Mucosa of descending colon (tissue), 3 donors: ENCODE data around the gene RFX7. TPM values are rescaled to one million over a fixed set of nuclear protein-coding genes. Genes with fewer than 3 reads are reported as not detected.
A peak's percentile ranks its signal among the peaks of the same experiment; 100 is the strongest.
"Not testable (repeated sequence)": the region's sequence is repeated elsewhere in the genome, so short reads cannot be mapped to it uniquely, and the experiment has no call there.

Experiments used
- ATAC-seq: fragments of 200-7000 bp; cut with Tn5 transposase; one replicate; pipeline ENCODE4 v1.9.1; 2020; ENCODE audit warnings: mild to moderate bottlenecking, moderate library complexity
- DNase-seq, 3 donors: peaks; one replicate each; pipeline ENCODE4 v3.0.0-alpha.2; 2020
- H3K36me3 ChIP-seq: fragments of 200-600 bp; one replicate; pipeline ENCODE4 v1.8.0; 2021; ENCODE audit warnings: low read depth, mild to moderate bottlenecking
- H3K4me1 ChIP-seq: fragments of 200-600 bp; one replicate; pipeline ENCODE4 v1.8.0; 2021; ENCODE audit warnings: low read depth, mild to moderate bottlenecking
- H3K4me3 ChIP-seq: fragments of 200-600 bp; one replicate; pipeline ENCODE4 v1.8.0; 2021; ENCODE audit warnings: mild to moderate bottlenecking
- H3K9me3 ChIP-seq: fragments of 200-600 bp; one replicate; pipeline ENCODE4 v1.8.0; 2021; ENCODE audit warnings: mild to moderate bottlenecking
- intact Hi-C, 2 donors: fragments of 100-400 bp; cut with DNase I in 1 of 2; cut with micrococcal nuclease in 1 of 2; formaldehyde crosslinking; loops; one replicate each; pipeline versions ENCODE4 v1.11.0 to v1.11.1; 2022; cut with DNase I, micrococcal nuclease
- total RNA-seq, 3 donors: library from RNA; stranded (reverse); fragmentation: NEBNext Ultra II Directional in 2 of 3; extraction: Animal tissue kit (Norgen Biotek cat#: 25700) in 2 of 3; gene quantifications; one replicate each; pipeline versions ENCODE4 v1.2.1 to v1.2.4, GENCODE V29; 2021 to 2023
- TF ChIP-seq, protein P1 (sequence below): fragments of 200-600 bp; IDR thresholded peaks from one replicate; pipeline ENCODE4 v1.8.0; 2022; ENCODE audit warnings: antibody characterized with exemption, mild to moderate bottlenecking
- donor health status: DM: no; HTN: no; CAD: no; lungs with moderate emphysema.
- donor health status: DM: no; HTN: no; CAD: no.
- donor health status: DM: no; HTN: yes; CAD: no.

Gene RFX7
- total RNA-seq, 3 donors from 2014 or later, result 12.0 to 12.9 (median 12.1) TPM

DNA sequence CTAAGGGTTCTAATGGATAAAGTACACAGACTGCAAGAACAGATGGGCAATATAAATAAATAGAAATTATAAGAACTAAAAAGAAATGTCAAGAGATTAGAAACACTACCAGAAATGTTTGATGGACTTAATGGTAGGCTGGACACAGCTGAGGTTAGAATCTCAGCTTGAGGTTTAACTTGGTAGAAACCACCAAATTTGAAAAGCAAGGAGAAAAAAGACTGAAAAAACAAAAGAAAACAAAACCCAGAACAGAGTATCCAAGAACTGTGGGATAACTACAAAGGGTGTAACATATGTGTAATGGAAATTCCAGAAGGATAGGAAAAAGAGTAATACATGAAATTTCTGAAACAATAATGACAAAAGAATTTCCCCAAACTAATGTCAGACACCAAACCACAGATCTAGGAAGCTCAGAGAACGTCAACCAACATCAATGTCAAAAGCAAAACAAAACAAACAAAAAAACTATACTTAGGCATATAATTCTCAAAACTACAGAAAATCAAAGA lies 35.0 kb downstream of the RFX7 start:
- Histone ChIP-seq H3K4me3 (no peak overlapping the region), H3K9me3 (no peaks in the 10 kb centered on the region), H3K4me1 (no peaks in the 10 kb centered on the region), H3K36me3 (no peaks in the 10 kb centered on the region)
- intact Hi-C loops, result no loop called here
- DNase-seq (no peak), ATAC-seq (no peak)
- TF ChIP-seq, protein P1, sequence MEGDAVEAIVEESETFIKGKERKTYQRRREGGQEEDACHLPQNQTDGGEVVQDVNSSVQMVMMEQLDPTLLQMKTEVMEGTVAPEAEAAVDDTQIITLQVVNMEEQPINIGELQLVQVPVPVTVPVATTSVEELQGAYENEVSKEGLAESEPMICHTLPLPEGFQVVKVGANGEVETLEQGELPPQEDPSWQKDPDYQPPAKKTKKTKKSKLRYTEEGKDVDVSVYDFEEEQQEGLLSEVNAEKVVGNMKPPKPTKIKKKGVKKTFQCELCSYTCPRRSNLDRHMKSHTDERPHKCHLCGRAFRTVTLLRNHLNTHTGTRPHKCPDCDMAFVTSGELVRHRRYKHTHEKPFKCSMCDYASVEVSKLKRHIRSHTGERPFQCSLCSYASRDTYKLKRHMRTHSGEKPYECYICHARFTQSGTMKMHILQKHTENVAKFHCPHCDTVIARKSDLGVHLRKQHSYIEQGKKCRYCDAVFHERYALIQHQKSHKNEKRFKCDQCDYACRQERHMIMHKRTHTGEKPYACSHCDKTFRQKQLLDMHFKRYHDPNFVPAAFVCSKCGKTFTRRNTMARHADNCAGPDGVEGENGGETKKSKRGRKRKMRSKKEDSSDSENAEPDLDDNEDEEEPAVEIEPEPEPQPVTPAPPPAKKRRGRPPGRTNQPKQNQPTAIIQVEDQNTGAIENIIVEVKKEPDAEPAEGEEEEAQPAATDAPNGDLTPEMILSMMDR, result no peak

DNA sequence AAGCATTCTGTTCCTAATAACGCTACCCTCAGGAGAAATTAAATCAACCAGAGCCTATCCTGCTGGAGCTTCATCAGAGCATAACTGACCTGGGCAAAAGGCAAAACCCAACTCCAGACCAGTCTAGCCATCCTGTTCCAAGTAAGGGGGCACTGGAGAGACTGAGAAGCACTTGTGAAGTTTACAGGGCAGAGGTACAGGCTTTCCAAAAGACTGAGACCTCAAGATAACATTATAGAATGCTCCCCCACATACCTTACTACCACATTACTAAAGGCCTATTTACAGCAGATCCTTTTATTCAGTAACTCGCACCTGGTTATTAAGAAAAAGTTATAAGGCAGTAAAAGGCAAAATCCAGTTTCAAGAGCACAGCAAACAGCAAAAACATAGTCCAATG lies 35.5 kb downstream of the RFX7 start:
- intact Hi-C loops, result no loop called here
- ATAC-seq (no peak), DNase-seq (no peak)
- TF ChIP-seq, protein P1, result no peak
- no peaks in the 10 kb centered on the region for H3K4me1 ChIP-seq
- H3K4me3 ChIP-seq, result no peak overlapping the region
- no peaks in the 10 kb centered on the region for H3K9me3 ChIP-seq
- no peaks in the 10 kb centered on the region for H3K36me3 ChIP-seq

DNA sequence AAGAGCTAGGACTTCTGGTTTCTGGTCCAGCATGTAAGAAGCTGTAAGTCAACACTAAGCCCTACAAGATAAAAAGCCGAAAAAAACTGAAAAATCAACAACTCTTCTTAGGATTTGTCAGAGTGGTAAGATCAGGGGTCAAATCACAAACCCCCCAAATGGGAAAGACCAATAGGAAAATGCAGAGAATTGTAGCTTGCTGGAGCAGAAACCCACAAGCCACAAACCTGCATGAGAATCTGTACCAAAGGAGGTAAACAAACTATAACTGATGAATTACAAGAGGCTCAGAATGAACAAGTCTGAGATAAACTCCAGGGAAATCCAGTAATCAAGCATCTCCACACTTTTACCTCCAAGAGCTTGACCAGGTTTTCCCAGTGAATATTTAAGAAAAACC lies 36.0 kb downstream of the RFX7 start:
- Histone ChIP-seq H3K36me3 (no peaks in the 10 kb centered on the region), H3K9me3 (no peaks in the 10 kb centered on the region), H3K4me1 (no peaks in the 10 kb centered on the region), H3K4me3 (no peak overlapping the region)
- intact Hi-C loops, result no loop called here
- peak; percentile 34 for ATAC-seq
- TF ChIP-seq, protein P1, result no peak
- no peak for DNase-seq

DNA sequence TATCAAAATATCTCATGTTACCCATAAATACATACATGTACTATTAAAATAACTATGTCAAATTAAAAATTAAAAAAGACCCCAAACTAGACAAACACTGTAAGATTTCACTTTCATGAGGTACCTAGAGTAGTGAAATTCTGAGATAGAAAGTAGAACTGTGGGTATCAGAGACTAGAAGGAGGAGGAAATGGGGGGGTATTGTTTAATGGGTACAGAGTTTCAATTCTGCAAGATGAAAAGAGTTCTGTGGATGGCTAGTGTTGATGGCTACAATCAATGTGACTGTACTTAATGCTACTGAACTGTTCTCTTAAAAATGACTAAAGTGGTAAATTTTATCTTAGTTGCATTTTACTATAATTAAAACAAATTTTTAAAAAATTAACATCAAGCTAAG lies 36.6 kb downstream of the RFX7 start:
- H3K9me3 ChIP-seq, result no peaks in the 10 kb centered on the region
- ATAC-seq, result peak; percentile 36

DNA sequence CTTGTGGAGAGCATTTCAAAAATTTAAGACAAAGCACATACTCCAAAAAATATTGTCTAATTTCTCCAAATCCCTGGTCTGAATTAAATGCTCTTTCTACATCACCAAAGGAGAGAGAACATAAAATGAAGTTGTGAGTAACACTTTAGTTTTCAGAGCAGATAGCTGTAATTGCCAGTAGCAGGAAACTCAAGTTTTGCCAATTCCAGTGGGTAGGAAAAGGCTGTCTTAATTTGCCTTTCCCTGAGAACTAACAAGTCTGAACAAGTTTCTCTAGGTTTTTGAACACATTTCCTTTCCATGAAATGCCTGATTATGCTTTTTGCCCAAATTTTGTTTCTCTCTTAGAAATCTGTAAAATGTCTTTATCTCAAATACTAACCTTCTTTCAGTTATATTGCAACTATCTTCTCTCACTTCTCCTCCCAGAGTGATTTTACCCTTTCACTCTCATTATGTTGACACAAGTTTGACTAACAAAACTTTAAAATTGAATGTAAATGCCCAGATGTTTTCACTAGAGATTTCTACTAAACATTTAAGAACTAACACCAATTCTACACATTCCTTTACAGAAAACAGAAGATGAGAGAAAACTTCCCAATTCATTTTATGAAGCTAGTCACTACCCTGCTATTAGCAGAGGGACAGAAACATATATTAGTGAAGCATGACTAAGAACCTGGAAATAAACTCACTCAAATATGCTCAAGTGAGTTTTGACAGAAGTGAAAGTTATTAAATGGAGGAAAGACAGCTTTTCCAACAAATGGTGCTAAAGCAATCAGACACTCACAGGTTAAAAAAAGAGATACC lies 38.4 kb downstream of the RFX7 start:
- TF ChIP-seq, protein P1, result no peak
- intact Hi-C loops, result no loop called here
- no peak for DNase-seq
- Histone ChIP-seq H3K36me3 (no peaks in the 10 kb centered on the region), H3K9me3 (no peaks in the 10 kb centered on the region), H3K4me1 (no peaks in the 10 kb centered on the region), H3K4me3 (no peak overlapping the region)
- ATAC-seq, result no peak

More for the DNA sequence above, 36.6 kb downstream of the RFX7 start:
- no peaks in the 10 kb centered on the region for H3K36me3 ChIP-seq
- intact Hi-C loops, result no loop called here
- no peaks in the 10 kb centered on the region for H3K4me1 ChIP-seq
- TF ChIP-seq, protein P1, result no peak
- H3K4me3 ChIP-seq, result no peak overlapping the region
- no peak for DNase-seq

DNA sequence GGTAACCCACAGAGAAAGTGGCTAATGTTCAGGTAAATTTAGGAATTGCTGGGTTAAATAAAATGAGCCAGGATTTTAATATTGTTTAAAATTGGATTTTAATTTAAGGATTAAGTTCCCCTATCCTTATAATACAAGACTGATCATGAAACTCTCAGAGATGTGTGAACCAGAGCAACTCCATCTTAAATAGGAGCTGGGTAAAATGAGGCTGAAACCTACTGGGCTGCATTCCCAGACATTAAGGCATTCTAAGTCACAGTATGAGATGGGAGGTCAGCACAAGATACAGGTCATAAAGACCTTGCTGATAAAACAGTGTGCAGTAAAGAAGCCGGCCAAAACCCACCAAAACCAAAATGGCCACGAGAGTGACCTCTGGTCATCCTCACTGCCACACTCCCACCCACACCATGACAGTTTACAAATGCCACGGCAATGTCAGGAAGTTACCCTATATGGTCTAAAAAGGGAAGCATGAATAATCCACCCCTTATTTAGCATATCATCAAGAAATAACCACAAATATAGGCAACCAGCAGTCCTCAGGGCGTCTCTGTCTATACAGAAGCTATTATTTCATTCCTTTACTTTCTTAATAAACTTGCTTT lies 40.3 kb downstream of the RFX7 start:
- H3K4me3 ChIP-seq, H3K4me1 ChIP-seq, intact Hi-C loops, DNase-seq, ATAC-seq, H3K9me3 ChIP-seq, H3K36me3 ChIP-seq: not testable (repeated sequence)
